Renal pelvis (tissue), 12 donors: Measurements from ENCODE around the gene DNAJC4. TPM values are rescaled to one million over a fixed set of nuclear protein-coding genes. Genes with fewer than 3 reads are reported as not detected.

ENCODE experiments used
- DNase-seq: peaks from one replicate; pipeline ENCODE4 v3.0.0-alpha.2; 2013
- long read RNA-seq, 16 experiments: transcript quantifications; one replicate each; lab custom pipeline, GENCODE V29; 2026
- polyA plus RNA-seq, 3 donors: library from polyadenylated mRNA; unstranded; fragments of 120-200 nt; gene quantifications; one replicate each; pipeline ENCODE4 v1.2.1, GENCODE V29; 2013; ENCODE audit not compliant: insufficient read length in 3 of 3

The DNAJC4 gene, protein sequence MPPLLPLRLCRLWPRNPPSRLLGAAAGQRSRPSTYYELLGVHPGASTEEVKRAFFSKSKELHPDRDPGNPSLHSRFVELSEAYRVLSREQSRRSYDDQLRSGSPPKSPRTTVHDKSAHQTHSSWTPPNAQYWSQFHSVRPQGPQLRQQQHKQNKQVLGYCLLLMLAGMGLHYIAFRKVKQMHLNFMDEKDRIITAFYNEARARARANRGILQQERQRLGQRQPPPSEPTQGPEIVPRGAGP
- 10 to 100 TPM; 63.7 to 79.3 (median 69.9) TPM for polyA plus RNA-seq
- long read RNA-seq, donor 1, partial matches to known transcripts, result 19 of 21 reads
- long read RNA-seq, donor 1, other reads (novel, unspliced or antisense), result 0 of 21 reads
- long read RNA-seq, donor 2, partial matches to known transcripts, result 26 of 26 reads
- long read RNA-seq, donor 2, other reads (novel, unspliced or antisense), result 0 of 26 reads
- long read RNA-seq, donor 3, partial matches to known transcripts, result 24 of 26 reads
- long read RNA-seq, donor 3, other reads (novel, unspliced or antisense), result 0 of 26 reads
- long read RNA-seq, donor 4, partial matches to known transcripts, result 12 of 14 reads
- long read RNA-seq, donor 4, other reads (novel, unspliced or antisense), result 0 of 14 reads
- long read RNA-seq, donor 5, partial matches to known transcripts, result 5 of 5 reads
- long read RNA-seq, donor 5, other reads (novel, unspliced or antisense), result 0 of 5 reads
- long read RNA-seq, donor 6, partial matches to known transcripts, result 23 of 24 reads
- long read RNA-seq, donor 6, other reads (novel, unspliced or antisense), result 0 of 24 reads
- long read RNA-seq, donor 7, partial matches to known transcripts, result 25 of 28 reads
- long read RNA-seq, donor 7, other reads (novel, unspliced or antisense), result 0 of 28 reads
- long read RNA-seq, donor 8, partial matches to known transcripts, result 0 of 1 reads
- long read RNA-seq, donor 8, other reads (novel, unspliced or antisense), result 0 of 1 reads
- long read RNA-seq, donor 9, partial matches to known transcripts, result 38 of 42 reads
- long read RNA-seq, donor 9, other reads (novel, unspliced or antisense), result 0 of 42 reads
- long read RNA-seq, donor 10, partial matches to known transcripts, result 22 of 24 reads
- long read RNA-seq, donor 10, other reads (novel, unspliced or antisense), result 0 of 24 reads
- long read RNA-seq, donor 11, partial matches to known transcripts, result 6 of 8 reads
- long read RNA-seq, donor 11, other reads (novel, unspliced or antisense), result 0 of 8 reads
- long read RNA-seq, donor 12, partial matches to known transcripts, result 44 of 48 reads
- long read RNA-seq, donor 12, other reads (novel, unspliced or antisense), result 0 of 48 reads
- long read RNA-seq, donor 13, partial matches to known transcripts, result 10 of 11 reads
- long read RNA-seq, donor 13, other reads (novel, unspliced or antisense), result 0 of 11 reads
- long read RNA-seq, donor 14, result 0 reads
- long read RNA-seq, donor 15, partial matches to known transcripts, result 28 of 40 reads
- long read RNA-seq, donor 15, other reads (novel, unspliced or antisense), result 7 of 40 reads
- long read RNA-seq, donor 16, partial matches to known transcripts, result 42 of 45 reads
- long read RNA-seq, donor 16, other reads (novel, unspliced or antisense), result 0 of 45 reads

DNA sequence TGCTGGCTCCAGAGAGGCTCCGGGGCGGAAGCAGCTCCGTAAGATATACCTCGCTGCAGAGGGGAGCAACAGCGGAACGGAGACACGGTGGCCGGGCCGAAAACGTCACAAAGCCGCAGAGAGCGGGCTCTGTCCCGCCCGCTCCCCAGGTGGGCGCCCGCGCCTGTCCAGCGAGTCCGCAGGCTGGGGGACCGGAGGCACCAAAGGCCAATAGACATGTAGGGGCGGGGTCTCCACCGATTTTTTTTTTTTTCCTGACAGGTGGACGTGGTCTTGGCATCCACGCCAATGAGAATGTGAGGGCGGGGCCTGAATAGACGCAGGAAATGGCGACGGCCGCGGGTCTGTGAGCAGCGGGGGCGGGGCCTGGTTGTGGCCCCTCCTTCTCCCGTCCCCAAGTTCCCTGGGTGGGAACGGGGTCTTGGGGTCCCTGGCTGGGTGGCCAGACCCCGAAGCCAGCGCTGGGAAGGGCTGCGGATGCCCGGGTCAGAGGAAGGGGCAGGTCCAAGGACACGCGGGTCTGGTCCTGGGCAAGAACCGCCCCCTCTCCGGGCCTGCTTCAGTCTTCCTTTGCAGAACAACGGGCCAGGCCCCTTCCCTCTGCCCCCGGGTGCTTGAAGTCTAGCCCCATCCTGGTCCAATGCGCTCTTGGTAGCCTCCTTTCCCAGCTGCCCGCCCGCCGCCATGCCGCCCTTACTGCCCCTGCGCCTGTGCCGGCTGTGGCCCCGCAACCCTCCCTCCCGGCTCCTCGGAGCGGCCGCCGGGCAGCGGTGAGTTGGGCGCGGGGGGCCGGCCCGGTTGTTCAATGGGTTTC lies at the start of gene DNAJC4:
DNAJC4 (plus strand) TSS at position 378 of the 814 bp plus-strand sequence; CDS start at position 685, 307 bp downstream.
- peak; percentile 96 for DNase-seq

DNA sequence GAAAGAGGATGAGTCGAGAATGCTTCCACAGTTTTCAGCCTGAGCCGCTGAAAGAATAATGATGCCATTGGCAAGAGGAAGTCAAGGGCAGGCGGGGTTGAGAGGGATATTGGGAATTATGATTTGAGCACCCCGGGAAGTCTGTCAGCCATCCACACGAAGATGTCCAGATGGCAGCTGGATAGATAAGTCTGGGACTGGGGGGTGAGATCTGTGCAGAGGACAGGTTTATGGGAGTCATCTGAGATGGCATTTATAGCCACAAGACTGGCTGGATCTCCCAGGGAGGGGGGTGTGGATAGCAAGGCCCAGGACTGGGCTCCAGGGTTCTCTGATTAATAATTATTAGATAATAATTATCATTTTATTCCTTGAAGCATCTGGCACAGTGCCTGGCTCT lies 49.5 kb upstream of the DNAJC4 start:
- DNase-seq, result no peak

DNA sequence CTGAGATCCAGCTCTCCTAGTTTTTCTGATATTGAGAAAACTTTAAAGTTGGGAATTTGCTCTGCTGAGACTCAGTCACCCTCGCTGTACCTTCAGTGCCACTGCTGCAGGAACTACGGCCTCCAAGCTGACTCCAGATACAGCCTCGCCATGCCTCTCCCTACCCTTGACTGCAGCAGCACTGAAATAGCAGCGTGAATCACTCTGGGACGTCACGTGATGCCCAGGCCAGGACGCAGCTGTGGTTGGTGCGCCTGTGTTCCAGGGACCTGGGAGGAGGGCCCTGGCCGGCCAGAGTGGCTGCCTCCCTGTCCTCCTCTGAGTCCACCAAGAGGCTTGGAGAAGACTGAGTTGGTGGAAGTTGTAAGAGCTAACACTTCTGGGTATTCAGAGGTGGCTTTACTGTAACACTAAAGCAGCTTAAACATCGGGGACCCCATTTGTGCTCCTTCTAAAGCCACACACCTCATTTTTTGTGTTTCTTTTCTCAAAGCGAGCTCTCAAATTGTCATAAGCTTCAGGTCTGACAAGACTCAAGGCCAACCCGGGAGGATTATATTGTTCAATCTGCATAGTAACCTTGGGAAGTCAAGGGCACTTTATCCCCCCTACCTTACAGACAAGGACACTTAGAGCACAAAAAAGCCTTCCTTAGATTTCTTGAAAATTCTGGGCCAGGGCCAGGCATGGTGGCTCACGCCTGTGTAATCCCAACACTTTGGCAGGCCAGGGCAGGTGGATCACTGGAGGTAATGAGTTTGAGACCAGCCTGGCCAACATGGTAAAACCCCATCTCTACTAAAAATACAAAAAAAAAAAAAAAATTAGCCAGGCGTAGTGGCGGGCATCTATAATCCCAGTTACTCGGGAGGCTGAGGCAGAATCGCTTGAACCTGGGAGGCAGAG lies 48.6 kb upstream of the DNAJC4 start:
- peak; percentile 76 for DNase-seq

DNA sequence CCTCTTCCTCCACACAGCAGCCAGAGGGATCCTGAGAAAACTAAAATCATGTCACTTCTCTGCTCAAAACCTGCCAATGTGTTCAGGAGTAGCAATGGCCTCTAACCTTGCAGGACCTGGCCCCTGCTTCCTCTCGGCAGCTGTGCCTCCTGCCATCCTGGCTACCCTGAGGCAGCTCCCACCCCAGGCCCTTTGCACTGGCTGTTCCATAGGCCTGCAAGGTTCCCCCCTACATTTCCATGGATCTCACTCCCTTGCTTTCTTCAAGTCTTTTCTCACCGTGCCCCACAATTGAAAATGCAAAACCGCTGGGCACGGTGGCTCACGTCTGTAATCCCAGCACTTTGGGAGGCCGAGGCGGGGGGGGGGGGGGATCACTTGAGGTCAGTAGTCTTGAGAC lies 46.5 kb upstream of the DNAJC4 start:
- DNase-seq, result no peak

DNA sequence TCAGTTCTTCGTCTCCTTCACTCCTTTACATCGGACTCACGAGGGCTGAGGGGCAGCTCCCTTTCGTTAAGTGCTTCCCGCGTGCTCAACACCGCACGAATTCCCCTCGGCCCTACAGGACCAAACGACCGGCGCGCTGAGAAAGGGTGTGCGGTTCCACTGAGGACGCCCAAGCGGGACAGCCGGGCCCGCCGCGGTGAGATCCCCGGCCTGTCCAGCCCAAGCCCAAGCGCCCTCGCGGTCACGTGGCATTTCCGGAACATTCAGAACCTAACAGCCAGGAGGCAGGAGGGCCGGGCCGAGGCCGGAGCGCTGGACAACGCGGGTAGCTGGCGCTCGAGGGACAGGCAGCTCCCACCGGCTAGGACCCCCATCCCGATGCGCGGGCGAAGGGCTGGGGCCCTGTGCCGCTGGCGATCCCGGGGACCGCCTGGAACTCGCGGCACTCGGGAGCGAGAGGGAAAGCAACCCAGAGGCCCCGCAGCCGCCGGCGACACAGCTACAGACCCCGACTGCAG lies 45.1 kb upstream of the DNAJC4 start:
- no peak for DNase-seq

DNA sequence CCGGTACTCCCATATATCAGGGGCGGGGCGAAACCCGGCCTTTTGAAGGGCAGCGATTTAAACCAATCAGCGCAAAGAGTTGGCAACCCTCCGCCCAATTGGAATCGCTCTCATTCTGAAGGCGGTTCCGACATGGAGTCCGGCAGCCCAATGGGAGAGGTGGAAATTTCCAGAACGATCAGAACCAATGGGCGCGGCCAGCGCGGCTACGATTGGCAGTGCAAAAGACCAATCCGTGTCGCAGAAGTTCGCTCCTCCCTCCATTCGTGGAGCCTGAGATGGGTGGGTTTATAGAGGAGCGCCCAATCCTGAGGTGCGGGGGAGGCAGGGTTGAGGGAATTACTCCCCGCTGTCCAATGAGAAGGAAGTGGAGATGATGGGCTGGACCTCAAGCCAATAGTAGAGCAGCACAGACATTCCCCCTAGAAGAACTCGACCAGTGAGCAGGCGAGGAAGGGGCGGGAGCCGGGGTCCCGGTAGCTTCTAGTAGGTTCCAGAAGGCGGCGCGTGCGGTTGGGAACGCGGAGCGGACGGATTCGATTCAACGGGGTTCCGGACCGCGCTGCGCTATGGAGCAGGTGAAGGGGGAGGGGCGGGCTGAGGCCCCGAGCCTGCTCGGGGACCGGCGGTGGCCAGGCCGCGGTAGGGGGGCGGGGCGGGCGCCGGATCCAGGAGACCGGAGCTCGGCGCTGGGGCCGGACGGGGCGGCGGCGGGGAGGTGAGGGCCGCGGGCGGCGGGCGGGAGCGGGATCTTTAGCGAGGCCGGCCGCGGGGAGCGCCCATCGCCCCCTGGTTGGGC lies 44.5 kb upstream of the DNAJC4 start, which contains the start of gene STIP1:
STIP1 (plus strand) TSS at position 479 of the 799 bp plus-strand sequence; CDS start at position 570, 91 bp downstream.
- DNase-seq, result peak; percentile 100

DNA sequence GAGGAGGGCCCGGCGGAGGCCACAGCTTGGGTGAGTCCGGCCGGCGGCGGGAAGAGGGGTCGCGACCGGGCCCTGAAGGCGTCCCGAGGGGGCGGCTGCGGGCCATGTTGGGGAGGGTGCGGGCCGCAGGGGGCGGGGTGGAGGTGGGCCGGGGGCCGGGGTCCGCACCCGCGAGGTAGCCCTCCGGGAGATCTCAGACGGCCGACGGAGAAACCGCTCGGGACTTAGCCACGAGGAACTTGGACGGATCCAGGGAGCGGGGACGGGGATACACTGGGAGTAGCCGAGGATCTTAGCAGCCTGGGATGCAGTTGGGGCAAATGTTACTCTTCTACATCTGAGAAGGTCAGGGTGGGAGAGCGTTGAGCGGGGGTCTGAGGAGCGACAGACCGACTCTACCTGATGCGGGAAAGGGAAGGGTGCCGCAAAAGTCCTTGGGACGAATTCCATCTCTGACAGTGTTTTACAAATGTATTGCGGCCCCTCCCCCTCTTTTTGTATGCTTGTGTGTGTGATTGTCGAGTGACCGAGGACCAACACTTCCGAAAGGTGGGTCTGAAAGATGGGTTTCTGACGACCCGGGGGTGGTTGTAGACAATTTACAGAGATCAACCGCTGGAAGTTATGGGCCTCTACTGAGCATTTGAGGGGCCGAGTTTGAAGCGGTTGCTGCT lies 43.7 kb upstream of the DNAJC4 start:
- no peak for DNase-seq

DNA sequence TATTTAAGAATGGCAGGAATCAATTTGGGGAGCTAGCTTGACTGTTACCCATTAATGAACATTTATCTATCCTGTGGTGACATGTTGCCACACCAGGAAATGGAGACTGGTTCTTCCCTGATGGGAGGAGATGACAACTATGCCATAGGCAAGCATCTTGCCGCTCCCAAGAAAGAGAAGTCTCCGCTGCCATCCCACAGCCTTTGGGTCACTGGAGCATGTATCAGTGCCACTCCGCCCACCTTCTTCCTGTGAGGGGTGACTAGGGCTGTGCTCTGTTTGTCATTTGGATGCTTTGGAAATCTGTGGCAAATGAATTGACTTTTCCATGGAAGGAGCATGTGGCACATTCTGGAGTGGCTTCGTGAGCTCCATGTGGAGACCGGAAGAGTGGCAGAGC lies 37.9 kb upstream of the DNAJC4 start:
- DNase-seq, result no peak

DNA sequence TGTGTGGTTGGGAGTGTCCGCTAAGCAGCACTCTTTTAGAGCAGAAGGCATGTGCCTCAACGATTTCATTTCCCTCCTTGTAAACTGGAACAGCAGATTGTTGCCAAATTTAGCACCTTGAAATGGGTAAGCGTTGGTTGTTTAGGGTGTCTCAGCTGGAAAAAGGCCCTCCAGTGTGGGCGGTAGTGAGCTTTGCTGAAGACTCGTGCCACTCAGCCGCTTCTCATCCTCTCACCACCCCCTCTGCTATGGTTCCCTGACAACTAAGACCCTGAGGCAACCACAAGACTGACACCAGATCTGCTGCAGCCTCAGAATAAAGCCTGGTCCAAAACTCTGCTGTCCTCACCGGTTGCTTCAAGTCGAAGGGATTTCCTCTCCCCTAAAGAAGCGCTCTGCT lies 33.7 kb upstream of the DNAJC4 start:
- DNase-seq, result no peak

DNA sequence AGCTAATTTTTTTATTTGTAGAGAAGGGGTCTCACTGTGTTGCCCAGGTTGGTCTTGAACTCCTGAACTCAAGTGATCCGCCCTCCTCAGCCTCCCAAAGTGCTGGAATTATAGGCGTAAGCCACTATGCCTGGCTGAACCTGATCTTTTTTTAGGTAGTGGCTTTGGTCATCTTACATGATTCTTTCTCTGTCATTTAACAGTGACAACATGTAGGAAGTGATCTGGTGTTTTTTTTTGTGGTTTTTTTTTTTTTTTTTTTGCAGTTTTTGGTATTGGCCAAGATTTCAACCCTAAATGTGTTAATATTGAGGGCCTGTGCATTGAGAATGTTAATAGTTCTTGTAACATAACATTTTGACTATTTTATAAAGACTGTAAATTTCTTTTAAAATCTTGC lies 31.8 kb upstream of the DNAJC4 start:
- no peak for DNase-seq

DNA sequence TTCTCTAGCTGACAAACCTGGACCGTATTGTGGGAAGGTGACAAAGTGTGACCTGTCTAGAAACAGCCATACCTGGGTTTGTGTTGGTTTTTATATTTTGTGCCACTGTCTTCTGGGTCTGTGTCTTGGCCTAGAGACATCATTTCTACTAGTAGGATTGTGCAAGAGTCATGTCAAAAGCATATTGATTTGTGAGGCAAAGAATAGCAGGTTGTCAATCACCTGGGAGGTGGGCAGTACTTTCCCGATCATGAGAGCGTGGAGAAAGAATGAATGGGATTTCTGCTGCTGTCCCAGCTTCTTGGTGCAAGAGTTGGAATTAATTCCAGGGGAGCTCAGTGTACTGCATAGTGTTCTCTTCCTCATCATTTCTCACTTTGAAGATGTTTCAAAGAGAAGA lies 28.8 kb upstream of the DNAJC4 start:
- no peak for DNase-seq

DNA sequence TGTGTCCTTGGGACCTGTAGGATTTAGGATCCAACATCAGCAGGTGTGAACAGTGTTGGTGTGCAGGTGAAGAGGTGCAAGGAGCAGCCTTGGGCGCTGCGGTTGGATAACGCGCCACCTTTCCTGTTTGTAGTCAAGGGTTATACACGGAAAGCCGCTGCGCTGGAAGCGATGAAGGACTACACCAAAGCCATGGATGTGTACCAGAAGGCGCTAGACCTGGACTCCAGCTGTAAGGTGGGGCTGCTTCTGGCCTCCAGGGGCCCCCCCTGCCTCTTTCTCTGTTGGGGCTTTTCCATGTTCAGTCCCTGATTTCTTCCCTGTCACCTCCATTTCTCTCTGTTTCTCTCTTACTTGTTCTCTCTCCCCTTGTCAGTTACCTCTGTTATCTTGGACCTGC lies 27.4 kb upstream of the DNAJC4 start:
- no peak for DNase-seq

DNA sequence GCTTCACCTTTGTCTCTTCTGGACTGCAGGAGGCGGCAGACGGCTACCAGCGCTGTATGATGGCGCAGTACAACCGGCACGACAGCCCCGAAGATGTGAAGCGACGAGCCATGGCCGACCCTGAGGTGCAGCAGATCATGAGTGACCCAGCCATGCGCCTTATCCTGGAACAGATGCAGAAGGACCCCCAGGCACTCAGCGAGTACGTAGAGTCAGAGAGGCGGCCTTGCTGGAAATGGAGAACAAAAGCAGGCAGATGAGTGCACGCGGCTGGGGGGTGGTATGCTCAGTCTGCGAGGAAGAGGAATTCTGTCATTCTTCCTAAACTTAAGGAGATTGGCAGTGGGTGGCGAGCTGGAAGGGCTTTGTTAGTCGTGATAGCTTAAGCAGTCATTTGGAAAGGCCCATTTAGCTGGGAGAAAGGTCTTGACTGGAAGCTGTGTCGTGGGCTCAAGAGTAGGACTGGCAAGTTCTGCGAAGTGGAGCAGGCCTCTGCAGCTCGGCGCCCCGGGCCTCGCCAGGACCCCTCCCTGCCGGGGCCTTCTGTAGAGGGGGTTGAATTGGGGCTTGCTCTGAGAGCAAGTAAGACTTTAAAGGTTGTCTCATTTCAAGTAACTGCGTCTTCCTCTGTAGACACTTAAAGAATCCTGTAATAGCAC lies 26.8 kb upstream of the DNAJC4 start:
- no peak for DNase-seq

DNA sequence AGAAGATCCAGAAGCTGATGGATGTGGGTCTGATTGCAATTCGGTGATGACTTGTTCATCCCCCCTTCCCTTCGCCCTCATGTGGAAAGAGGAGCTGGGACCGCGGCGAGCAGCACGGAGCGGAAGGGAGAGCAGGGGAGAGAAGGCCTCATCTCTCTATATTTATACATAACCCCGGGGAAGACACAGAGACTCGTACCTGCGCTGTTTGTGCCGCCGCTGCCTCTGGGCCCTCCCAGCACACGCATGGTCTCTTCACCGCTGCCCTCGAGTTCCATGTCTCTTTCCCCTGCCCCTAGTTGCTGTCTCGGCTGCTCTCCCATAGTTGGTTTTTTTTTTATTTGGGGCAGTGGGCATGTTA lies 26.3 kb upstream of the DNAJC4 start:
- no peak for DNase-seq

DNA sequence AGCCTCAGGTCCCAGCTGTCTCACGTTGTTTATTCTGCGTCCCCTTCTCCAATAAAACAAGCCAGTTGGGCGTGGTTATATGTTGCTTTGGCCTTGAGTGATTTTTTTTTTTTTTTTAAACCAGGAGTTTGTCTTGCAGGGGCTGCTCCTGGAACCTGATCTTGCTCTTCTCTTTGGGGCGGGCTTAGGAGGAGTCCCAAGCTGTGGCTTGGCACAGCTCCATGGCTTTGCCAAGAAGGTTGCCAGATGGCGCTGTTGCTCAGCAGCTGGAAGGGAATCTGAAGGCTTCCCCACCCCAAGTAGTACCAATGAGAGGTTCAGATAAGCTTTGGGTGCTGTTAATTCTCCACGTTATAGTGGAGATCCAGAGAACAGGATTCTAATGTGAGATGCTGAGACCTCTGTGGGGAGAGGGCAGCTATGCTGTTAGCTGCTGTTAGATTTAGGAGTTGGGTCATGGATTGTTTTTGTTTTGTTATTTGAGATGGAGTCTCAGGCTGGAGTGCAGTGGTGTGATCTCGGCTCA lies 25.8 kb upstream of the DNAJC4 start:
- peak; percentile 90 for DNase-seq

DNA sequence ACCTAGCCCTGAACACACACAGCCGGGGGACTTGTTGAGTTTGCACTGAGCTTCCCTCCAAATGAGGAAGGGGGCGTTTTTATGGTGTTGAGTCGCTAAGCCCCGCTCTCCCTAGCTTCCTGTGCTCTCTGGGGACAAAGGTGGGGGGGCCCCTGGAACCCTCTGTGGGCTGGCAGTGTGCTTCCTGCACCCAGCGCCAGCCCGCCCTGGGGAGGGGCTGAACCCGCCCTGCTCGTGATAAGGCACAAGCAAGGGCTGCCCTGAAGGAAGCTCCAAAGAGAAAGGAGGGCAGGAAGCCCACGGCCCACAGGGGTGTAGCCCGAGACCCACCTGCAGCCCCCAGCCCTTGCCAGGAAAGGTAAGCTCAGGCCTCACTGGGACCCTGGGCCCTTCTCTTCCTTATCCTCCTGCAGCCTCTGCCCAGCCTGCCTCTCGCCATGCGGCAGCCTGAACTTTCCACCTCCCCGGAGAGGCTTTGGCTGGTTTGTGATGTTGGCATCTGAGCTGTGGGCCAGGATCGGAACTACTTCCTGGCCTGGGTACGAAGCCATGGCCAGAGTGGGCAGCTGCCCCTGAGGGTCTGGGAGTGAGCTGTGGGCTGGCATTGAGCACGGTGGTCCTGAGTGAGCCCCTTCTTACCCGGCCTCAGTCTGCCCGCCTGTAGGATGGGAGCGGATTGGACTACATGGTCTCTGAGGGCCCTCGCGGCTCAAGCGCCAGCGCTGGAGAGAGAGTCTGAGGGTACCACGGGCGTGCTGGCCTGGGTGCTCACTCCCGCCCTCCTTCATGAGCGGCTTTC lies 23.7 kb upstream of the DNAJC4 start, which contains the start of gene FERMT3:
FERMT3 (plus strand) TSS at position 265 of the 799 bp plus-strand sequence. CDS start 644 bp downstream, outside the sequence.
- no peak for DNase-seq
